SU-DHL-6 (cell line): ENCODE data around the gene BOLL.

Experiments used
- H2AFZ ChIP-seq: fragments of 200-600 bp; sonication (generic); 2 replicates; pipeline ENCODE4 v1.6.1; 2014; ENCODE audit warnings: low read depth, mild to moderate bottlenecking, moderate library complexity, mixed read lengths, antibody characterized with exemption, low read length; ENCODE audit not compliant: severe bottlenecking
- H3F3A ChIP-seq: fragments of 200-600 bp; shearing (Covaris generic); 2 replicates; pipeline ENCODE4 v1.6.0; 2016; ENCODE audit warnings: antibody characterized with exemption, mild to moderate bottlenecking; ENCODE audit not compliant: insufficient read depth
- H3K27ac ChIP-seq: fragments of 200-600 bp; sonication (generic); 2 replicates; pipeline ENCODE4 v1.5.1; 2016; ENCODE audit warnings: low read depth, mild to moderate bottlenecking, low read length, moderate library complexity, mixed read lengths
- H3K27me3 ChIP-seq: fragments of 200-600 bp; sonication (generic), shearing (Covaris generic); 2 replicates; pipeline ENCODE4 v1.6.0; 2014; ENCODE audit warnings: mild to moderate bottlenecking, low read length
- H3K36me3 ChIP-seq: fragments of 200-600 bp; sonication (generic); 2 replicates; pipeline ENCODE4 v1.6.1; 2014; ENCODE audit warnings: mild to moderate bottlenecking, low read length, mixed read lengths
- H3K4me2 ChIP-seq: fragments of 300-600, 200-600 bp; shearing (Covaris generic), sonication (generic); 2 replicates; pipeline ENCODE4 v1.6.0; 2014; ENCODE audit warnings: low read length, low read depth, mild to moderate bottlenecking; ENCODE audit not compliant: poor library complexity, severe bottlenecking
- H3K4me3 ChIP-seq: fragments of 200-600 bp; sonication (generic); 2 replicates; pipeline ENCODE4 v1.5.1; 2014; ENCODE audit warnings: antibody characterized with exemption, low read length, mild to moderate bottlenecking, mixed read lengths; ENCODE audit not compliant: insufficient read depth, poor library complexity, severe bottlenecking
- H3K79me2 ChIP-seq: fragments of 200-600 bp; sonication (generic); 2 replicates; pipeline ENCODE4 v1.6.1; 2014; ENCODE audit warnings: mild to moderate bottlenecking, low read length, moderate library complexity; ENCODE audit not compliant: insufficient read depth
- H3K9ac ChIP-seq: fragments of 200-600 bp; sonication (generic); 2 replicates; pipeline ENCODE4 v1.7.0; 2014; ENCODE audit warnings: mild to moderate bottlenecking, low read length
- H3K9me2 ChIP-seq: fragments of 200-600 bp; sonication (generic); replicated peaks from 2 replicates; pipeline ENCODE4 v1.6.1; 2014; ENCODE audit warnings: low read length; ENCODE audit not compliant: insufficient read depth
- H3K9me3 ChIP-seq: fragments of 200-600 bp; sonication (generic); 2 replicates; pipeline ENCODE4 v1.6.1; 2014; ENCODE audit warnings: low read length, mixed read lengths; ENCODE audit not compliant: insufficient read depth
- H4K20me1 ChIP-seq: fragments of 200-600 bp; sonication (generic); 2 replicates; pipeline ENCODE4 v1.6.1; 2014; ENCODE audit warnings: low read depth, mild to moderate bottlenecking, antibody characterized with exemption, low read length, moderate library complexity, mixed read lengths
- EZH2phosphoT487 ChIP-seq: fragments of 200-600 bp; sonication (generic), shearing (Covaris generic); conservative IDR thresholded peaks from 2 replicates; pipeline ENCODE4 v1.6.1; 2018; ENCODE audit warnings: mild to moderate bottlenecking, antibody characterized with exemption, low read length, moderate library complexity, mixed read lengths
- TF ChIP-seq, protein P1 (sequence below): fragments of 200-600 bp; sonication (generic); IDR thresholded peaks from one replicate; pipeline ENCODE4 v1.5.1; 2017; ENCODE audit warnings: antibody characterized with exemption, mild to moderate bottlenecking, low read length, moderate library complexity; ENCODE audit not compliant: insufficient read depth, poor library complexity, severe bottlenecking

The BOLL gene

DNA sequence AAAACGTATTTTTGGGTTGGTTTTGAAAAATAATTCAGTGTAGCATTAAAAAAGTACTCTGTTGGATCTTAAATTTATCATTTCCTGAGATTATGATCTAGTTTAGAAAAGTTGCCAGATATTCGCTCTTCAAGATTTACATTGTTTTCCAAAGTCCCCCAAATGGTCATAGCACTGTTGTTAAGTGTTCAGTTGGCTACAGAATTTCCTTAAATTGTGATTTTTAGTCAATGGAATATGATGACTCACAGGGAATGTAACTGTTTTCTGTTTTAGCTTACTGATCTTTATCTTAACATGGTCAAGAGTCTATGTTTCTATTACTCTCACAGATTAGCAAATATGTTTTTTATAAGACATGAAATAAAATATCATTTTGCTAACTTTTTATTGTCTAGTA lies 42.5 kb upstream of the BOLL start:
- no peak overlapping the region for H3K4me2 ChIP-seq
- H3K79me2 ChIP-seq = no peaks in the 10 kb centered on the region
- H3K4me3 ChIP-seq = no peak overlapping the region
- no peak overlapping the region for H3K27ac ChIP-seq
- H3K9ac ChIP-seq = no peak overlapping the region
- no peaks in the 10 kb centered on the region for H3K9me2 ChIP-seq
- TF ChIP-seq, protein P1, sequence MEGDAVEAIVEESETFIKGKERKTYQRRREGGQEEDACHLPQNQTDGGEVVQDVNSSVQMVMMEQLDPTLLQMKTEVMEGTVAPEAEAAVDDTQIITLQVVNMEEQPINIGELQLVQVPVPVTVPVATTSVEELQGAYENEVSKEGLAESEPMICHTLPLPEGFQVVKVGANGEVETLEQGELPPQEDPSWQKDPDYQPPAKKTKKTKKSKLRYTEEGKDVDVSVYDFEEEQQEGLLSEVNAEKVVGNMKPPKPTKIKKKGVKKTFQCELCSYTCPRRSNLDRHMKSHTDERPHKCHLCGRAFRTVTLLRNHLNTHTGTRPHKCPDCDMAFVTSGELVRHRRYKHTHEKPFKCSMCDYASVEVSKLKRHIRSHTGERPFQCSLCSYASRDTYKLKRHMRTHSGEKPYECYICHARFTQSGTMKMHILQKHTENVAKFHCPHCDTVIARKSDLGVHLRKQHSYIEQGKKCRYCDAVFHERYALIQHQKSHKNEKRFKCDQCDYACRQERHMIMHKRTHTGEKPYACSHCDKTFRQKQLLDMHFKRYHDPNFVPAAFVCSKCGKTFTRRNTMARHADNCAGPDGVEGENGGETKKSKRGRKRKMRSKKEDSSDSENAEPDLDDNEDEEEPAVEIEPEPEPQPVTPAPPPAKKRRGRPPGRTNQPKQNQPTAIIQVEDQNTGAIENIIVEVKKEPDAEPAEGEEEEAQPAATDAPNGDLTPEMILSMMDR = no peak
- TF ChIP-seq EZH2phosphoT487 = no peak
- H3K9me3 ChIP-seq = no peaks in the 10 kb centered on the region
- no peak overlapping the region for H2AFZ ChIP-seq
- H3K27me3 ChIP-seq = no peaks in the 10 kb centered on the region
- H3F3A ChIP-seq = no peaks in the 10 kb centered on the region
- H3K36me3 ChIP-seq = no peaks in the 10 kb centered on the region
- H4K20me1 ChIP-seq = no peaks in the 10 kb centered on the region

DNA sequence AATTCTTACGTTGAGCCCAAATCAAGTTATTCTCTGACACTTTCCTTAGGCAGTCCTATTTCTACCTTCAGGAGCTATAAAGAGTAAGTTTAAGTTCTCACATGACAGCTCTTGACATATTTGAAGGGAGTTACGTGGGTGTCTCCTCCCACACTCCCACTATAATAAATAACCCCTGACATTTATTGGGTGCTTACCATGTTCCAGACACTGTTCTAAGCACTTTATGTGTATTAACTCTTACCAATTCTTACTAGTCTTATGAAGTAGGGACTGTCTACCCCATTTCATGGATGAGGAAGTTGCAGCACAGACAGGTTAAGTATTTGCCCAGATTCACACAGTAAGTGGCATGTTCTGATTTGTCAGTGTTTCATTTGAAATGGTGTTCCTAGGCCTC lies 37.2 kb upstream of the BOLL start:
- Histone ChIP-seq H3K4me3 (no peak overlapping the region), H3K9ac (no peak overlapping the region), H3K27me3 (peaks cover 3% of the 10 kb centered on the region; the same call in 1 of the 2 replicates), H2AFZ (no peak overlapping the region), H3K9me2 (no peaks in the 10 kb centered on the region), H3K4me2 (no peak overlapping the region), H3K27ac (no peak overlapping the region), H3K9me3 (no peaks in the 10 kb centered on the region), H3K36me3 (no peaks in the 10 kb centered on the region), H4K20me1 (no peaks in the 10 kb centered on the region), H3F3A (no peaks in the 10 kb centered on the region), H3K79me2 (no peaks in the 10 kb centered on the region)
- TF ChIP-seq EZH2phosphoT487 = no peak
- TF ChIP-seq, protein P1 = no peak

DNA sequence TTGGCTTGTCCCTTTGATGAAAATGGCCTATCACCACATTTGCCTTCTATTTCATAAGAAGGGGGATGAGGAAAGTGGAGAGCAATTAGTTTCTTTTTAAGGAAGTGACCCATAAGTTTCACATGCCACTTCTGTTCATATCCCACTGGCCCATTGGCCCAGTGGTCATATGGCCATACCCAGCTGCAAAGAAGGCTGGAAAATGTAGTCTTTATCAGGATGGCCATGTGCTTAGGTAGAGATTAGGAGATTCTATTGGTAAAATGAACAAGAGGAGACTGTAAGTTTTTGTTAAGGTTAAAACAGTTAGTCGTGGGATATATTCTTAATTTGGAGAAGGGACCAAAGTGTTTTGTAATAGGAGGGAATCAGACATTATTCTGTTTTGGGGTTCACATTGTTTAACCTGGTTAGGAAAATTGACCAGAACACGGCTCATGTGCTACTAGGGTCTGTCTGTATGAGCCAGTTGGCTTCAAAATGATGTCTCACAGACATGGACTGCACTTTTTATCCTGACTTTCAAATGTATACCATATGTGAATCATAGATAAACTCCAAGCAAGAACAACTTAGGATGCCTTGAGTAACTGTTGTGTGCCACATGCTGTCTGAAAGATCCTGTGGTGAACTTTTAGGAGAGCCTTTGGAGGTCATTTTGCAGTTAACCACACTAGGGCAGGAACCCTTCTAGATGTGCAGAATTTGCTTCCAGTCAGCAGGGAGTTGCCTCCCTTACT lies 36.6 kb upstream of the BOLL start:
- H3K27me3 ChIP-seq = peaks cover 3% of the 10 kb centered on the region; the same call in 1 of the 2 replicates
- H4K20me1 ChIP-seq = no peaks in the 10 kb centered on the region
- H3K4me3 ChIP-seq = no peak overlapping the region
- no peaks in the 10 kb centered on the region for H3K9me3 ChIP-seq
- no peaks in the 10 kb centered on the region for H3K36me3 ChIP-seq
- H3K79me2 ChIP-seq = no peaks in the 10 kb centered on the region
- no peak overlapping the region for H3K4me2 ChIP-seq
- H3F3A ChIP-seq = no peaks in the 10 kb centered on the region
- H3K27ac ChIP-seq = no peak overlapping the region
- H3K9ac ChIP-seq = no peak overlapping the region
- TF ChIP-seq, protein P1 = no peak
- TF ChIP-seq EZH2phosphoT487 = no peak
- H3K9me2 ChIP-seq = no peaks in the 10 kb centered on the region
- no peak overlapping the region for H2AFZ ChIP-seq
